WTC11 (cell line): ENCODE measurements around the gene LILRA6. TPM values are rescaled to one million over a fixed set of nuclear protein-coding genes. Genes with fewer than 3 reads are reported as not detected.

Source experiments
- ATF3 ChIP-seq: sonication (generic); formaldehyde crosslinking; conservative IDR thresholded peaks from 2 replicates; pipeline ENCODE4 v1.8.1; 2022; ENCODE audit warnings: mild to moderate bottlenecking, missing genetic modification reagents
- CREB1 ChIP-seq: sonication (generic); formaldehyde crosslinking; IDR thresholded peaks from 2 replicates; pipeline ENCODE4 v1.8.0; 2023; ENCODE audit warnings: mild to moderate bottlenecking, missing genetic modification reagents
- E2F1 ChIP-seq: sonication (generic); formaldehyde crosslinking; IDR thresholded peaks from 2 replicates; pipeline ENCODE4 v1.8.0; 2022; ENCODE audit warnings: mild to moderate bottlenecking, missing genetic modification reagents
- ERG ChIP-seq: fragments of 250-450 bp; sonication (Bioruptor Pico); IDR thresholded peaks from 2 replicates; pipeline ENCODE4 v1.8.0; 2021; ENCODE audit warnings: mild to moderate bottlenecking
- GABPB1 ChIP-seq: sonication (generic); formaldehyde crosslinking; IDR thresholded peaks from 2 replicates; pipeline ENCODE4 v1.8.1; 2023; ENCODE audit warnings: mild to moderate bottlenecking, missing genetic modification reagents
- IRF1 ChIP-seq: sonication (generic); formaldehyde crosslinking; IDR thresholded peaks from 2 replicates; pipeline ENCODE4 v1.8.0; 2023; ENCODE audit warnings: missing genetic modification reagents
- MLX ChIP-seq: sonication (generic); formaldehyde crosslinking; IDR thresholded peaks from 2 replicates; pipeline ENCODE4 v1.8.1; 2023; ENCODE audit warnings: mild to moderate bottlenecking, missing genetic modification reagents, moderate library complexity
- MXD4 ChIP-seq: fragments of 250-450 bp; sonication (Bioruptor Pico); IDR thresholded peaks from 2 replicates; pipeline ENCODE4 v1.8.0; 2021; ENCODE audit warnings: mild to moderate bottlenecking, moderate library complexity, borderline replicate concordance
- NFE2L1 ChIP-seq: sonication (generic); formaldehyde crosslinking; IDR thresholded peaks from 2 replicates; pipeline ENCODE4 v1.8.1; 2023; ENCODE audit warnings: missing genetic modification reagents
- NR2C2 ChIP-seq: sonication (generic); formaldehyde crosslinking; IDR thresholded peaks from 2 replicates; pipeline ENCODE4 v1.8.0; 2022; ENCODE audit warnings: mild to moderate bottlenecking, missing genetic modification reagents
- PRRX2 ChIP-seq: fragments of 250-450 bp; sonication (Bioruptor Pico); IDR thresholded peaks from 2 replicates; pipeline ENCODE4 v1.8.0; 2021; ENCODE audit warnings: mild to moderate bottlenecking
- TCF7 ChIP-seq: sonication (generic); formaldehyde crosslinking; IDR thresholded peaks from 2 replicates; pipeline ENCODE4 v1.8.0; 2022; ENCODE audit warnings: mild to moderate bottlenecking, low read depth, missing genetic modification reagents, moderate library complexity
- TEAD1 ChIP-seq: sonication (generic); formaldehyde crosslinking; IDR thresholded peaks from 2 replicates; pipeline ENCODE4 v1.8.0; 2022; ENCODE audit warnings: mild to moderate bottlenecking, missing genetic modification reagents
- TEAD4 ChIP-seq: sonication (generic); formaldehyde crosslinking; IDR thresholded peaks from 2 replicates; pipeline ENCODE4 v1.8.0; 2022; ENCODE audit warnings: mild to moderate bottlenecking, missing genetic modification reagents
- ZBTB21 ChIP-seq: sonication (generic); formaldehyde crosslinking; IDR thresholded peaks from 2 replicates; pipeline ENCODE4 v1.8.1; 2023; ENCODE audit warnings: mild to moderate bottlenecking, missing genetic modification reagents, borderline replicate concordance
- ZBTB43 ChIP-seq: sonication (generic); formaldehyde crosslinking; IDR thresholded peaks from 2 replicates; pipeline ENCODE4 v1.8.1; 2023; ENCODE audit warnings: mild to moderate bottlenecking, missing genetic modification reagents
- ZMAT4 ChIP-seq: fragments of 250-450 bp; sonication (Bioruptor Pico); IDR thresholded peaks from 2 replicates; pipeline ENCODE4 v1.9.0; 2021; ENCODE audit warnings: mild to moderate bottlenecking
- ZNF138 ChIP-seq: sonication (generic); formaldehyde crosslinking; conservative IDR thresholded peaks from 2 replicates; pipeline ENCODE4 v1.8.1; 2022; ENCODE audit warnings: mild to moderate bottlenecking, moderate library complexity, missing genetic modification reagents
- ZNF232 ChIP-seq: sonication (generic); formaldehyde crosslinking; IDR thresholded peaks from 2 replicates; pipeline ENCODE4 v1.8.0; 2022; ENCODE audit warnings: mild to moderate bottlenecking, missing genetic modification reagents
- ZNF263 ChIP-seq: sonication (generic); formaldehyde crosslinking; IDR thresholded peaks from 2 replicates; pipeline ENCODE4 v1.8.1; 2022; ENCODE audit warnings: low read depth, mild to moderate bottlenecking, moderate library complexity, missing genetic modification reagents
- ZNF317 ChIP-seq: sonication (generic); formaldehyde crosslinking; IDR thresholded peaks from 2 replicates; pipeline ENCODE4 v1.8.1; 2023; ENCODE audit warnings: low read depth, mild to moderate bottlenecking, moderate library complexity, missing genetic modification reagents, borderline replicate concordance
- ZNF512 ChIP-seq: sonication (generic); formaldehyde crosslinking; IDR thresholded peaks from 2 replicates; pipeline ENCODE4 v1.8.1; 2022; ENCODE audit warnings: missing genetic modification reagents, borderline replicate concordance
- ZNF532 ChIP-seq: fragments of 250-450 bp; sonication (Bioruptor Pico); IDR thresholded peaks from 2 replicates; pipeline ENCODE4 v1.9.0; 2021; ENCODE audit warnings: mild to moderate bottlenecking, borderline replicate concordance
- total RNA-seq: library from RNA; stranded (reverse); gene quantifications from 3 replicates; pipeline ENCODE4 v1.2.3, GENCODE V29; 2021

The LILRA6 gene
- total RNA-seq, 1 experiment from 2014 or later = not detected

- no peak; the same call in 1 of the 2 replicates for TF ChIP-seq ZMAT4 (CRISPR knock-in tag)
- TF ChIP-seq ZNF317 (CRISPR knock-in tag) = no peak
- no peak for TF ChIP-seq MLX (CRISPR knock-in tag)
- TF ChIP-seq CREB1 (CRISPR knock-in tag) = no peak
- no peak for TF ChIP-seq TEAD4 (CRISPR knock-in tag)
- no peak for TF ChIP-seq TCF7 (CRISPR knock-in tag)
- TF ChIP-seq GABPB1 = no peak; the same call in 1 of the 2 replicates
- TF ChIP-seq ZBTB43 (CRISPR knock-in tag) = no peak
- no peak for TF ChIP-seq NR2C2 (CRISPR knock-in tag)
- no peak for TF ChIP-seq PRRX2 (CRISPR knock-in tag)
- no peak for TF ChIP-seq ERG
- TF ChIP-seq TEAD1 (CRISPR knock-in tag) = no peak
- TF ChIP-seq E2F1 (CRISPR knock-in tag) = no peak
- no peak for TF ChIP-seq ZNF263
- peak; percentile 71; the same call in 1 of the 2 replicates for TF ChIP-seq ZBTB21
- TF ChIP-seq ZNF532 (CRISPR knock-in tag) = no peak
- TF ChIP-seq NFE2L1 (CRISPR knock-in tag) = no peak
- no peak for TF ChIP-seq ATF3 (CRISPR knock-in tag)
- TF ChIP-seq ZNF138 (CRISPR knock-in tag) = no peak
- no peak for TF ChIP-seq ZNF512 (CRISPR knock-in tag)
- TF ChIP-seq IRF1 = no peak
- TF ChIP-seq MXD4 (CRISPR knock-in tag) = no peak
- TF ChIP-seq ZNF232 (CRISPR knock-in tag) = no peak
These were observed 52.7 kb downstream of the LILRA6 start (continued) for GRCh38 chr19:54189735-54190502.
